Heart left ventricle (tissue), 16 donors: Measurements from ENCODE around the gene C16orf86. TPM values are rescaled to one million over a fixed set of nuclear protein-coding genes. Genes with fewer than 3 reads are reported as not detected.
"Not testable (repeated sequence)": the region's sequence is repeated elsewhere in the genome, so short reads cannot be mapped to it uniquely, and the experiment has no call there.

Experiments
- ATAC-seq, 4 donors: fragments of 200-7000 bp; cut with Tn5 transposase; one replicate each; pipeline ENCODE4 v1.9.1; 2020 to 2022; ENCODE audit warnings: moderate library complexity in 4 of 4, mild to moderate bottlenecking in 3 of 4, moderate number of reproducible peaks in 1 of 4
- DNase-seq, 5 donors: peaks; one replicate each; pipeline ENCODE4 v3.0.0-alpha.2; 2020
- H3K27ac ChIP-seq, 12 donors: fragments of 200-600 bp; sonication (generic) in 4 of 12; one replicate each; pipeline versions ENCODE4 v1.5.0 to v1.8.0; 2016 to 2022; ENCODE audit warnings: mild to moderate bottlenecking in 2 of 12
- H3K27me3 ChIP-seq, 9 donors: fragments of 200-600 bp; sonication (generic) in 2 of 9; one replicate each; pipeline versions ENCODE4 v1.5.1 to v1.8.0; 2016 to 2022; ENCODE audit warnings: mild to moderate bottlenecking in 3 of 9
- H3K36me3 ChIP-seq, 9 donors: fragments of 200-600 bp; sonication (generic) in 2 of 9; one replicate each; pipeline versions ENCODE4 v1.5.0 to v1.8.0; 2018 to 2022; ENCODE audit warnings: mild to moderate bottlenecking in 2 of 9
- H3K4me1 ChIP-seq, 12 donors: fragments of 200-600 bp; sonication (generic) in 4 of 12; one replicate each; pipeline versions ENCODE4 v1.5.0 to v1.8.0; 2016 to 2022; ENCODE audit warnings: mild to moderate bottlenecking in 3 of 12
- H3K4me3 ChIP-seq, 12 donors: fragments of 200-600 bp; sonication (generic) in 4 of 12; one replicate each; pipeline versions ENCODE4 v1.5.0 to v1.8.0; 2017 to 2022; ENCODE audit warnings: mild to moderate bottlenecking in 9 of 12, moderate library complexity in 4 of 12
- H3K9me3 ChIP-seq, 12 donors: fragments of 200-600 bp; sonication (generic) in 4 of 12; one replicate each; pipeline versions ENCODE4 v1.5.0 to v1.8.0; 2016 to 2022; ENCODE audit warnings: mild to moderate bottlenecking in 1 of 12
- POLR2A ChIP-seq, 2 donors: fragments of 450-650 bp; IDR thresholded peaks; one replicate each; pipeline ENCODE4 v1.6.1; 2017; ENCODE audit warnings: antibody characterized with exemption in 2 of 2, mild to moderate bottlenecking in 2 of 2, moderate library complexity in 2 of 2
- WGBS, 4 donors: extraction: QIAGEN DNeasy Blood & Tissue Kit in 2 of 4; methylation state at CpG; one replicate each; pipeline versions ENCODE4 v1.1.5 to v1.1.7; 2013 to 2018; 5-methylcytosine and 5-hydroxymethylcytosine counted together
- intact Hi-C, 10 donors: fragments of 100-400 bp; cut with DNase I; formaldehyde crosslinking; loops; one replicate each; pipeline versions ENCODE4 v1.11.1 to v1.14.2; 2022
- polyA plus RNA-seq, 2 donors: library from polyadenylated mRNA; stranded (reverse); fragments of 200-250 nt; gene quantifications; one replicate each; pipeline ENCODE4 v1.2.3, GENCODE V29; 2013
- total RNA-seq, 9 donors: library from RNA; depleted of rRNA in 2 of 9; stranded (reverse); fragments of >200 nt in 2 of 9; fragmentation: NEBNext Ultra II Directional in 3 of 9; extraction: Animal tissue kit (Norgen Biotek cat#: 25700) in 3 of 9; gene quantifications; one replicate each; pipeline versions ENCODE4 v1.1.0 to v1.2.4, GENCODE V29; 2016 to 2023
- TF ChIP-seq, protein P1 (sequence below), 12 donors: fragments of 200-600 bp; sonication (generic) in 4 of 12; IDR thresholded peaks; one replicate each; pipeline versions ENCODE4 v1.5.0 to v1.8.0; 2018 to 2022; ENCODE audit warnings: antibody characterized with exemption in 12 of 12, mild to moderate bottlenecking in 5 of 12
- donor health status: ischemic (EF 13 %, LVEDD 7.1; RV severe dilation, severe dysfunction).
- donor health status: healthy with polysubstance abuse.
- donor health status: DM: no; HTN: yes; CAD: no.
- donor health status: DM: no; HTN: no; CAD: no.
- donor health status: ischemic (EF 25% LVEDD 6.9; RV normal size, moderate dysfunction).
- donor health status: ischemic (EF 25% LVEDD 5.7; RV mildly dilated, moderate dysfunction).
- donor health status: healthy.
- donor health status: DM: yes; HTN: yes; CAD: no.
- donor health status: ischemic (EF 35%, LVEDD 5.7; RV mildly dilated, moderate dysfunction).
- donor health status: nonischemic (EF 11% LVEDD 7.7; RV severe dilation, severe dysfunction).
- donor health status: DM: yes; HTN: yes; CAD: no.
- donor health status: PGD.
- donor health status: ischemic (EF 29% LVEDD 5.4; RV normal size, mild dysfunction).
- donor health status: nonischemic (EF 23%, LVEDD 6.1; RV moderate dilation, normal function).

The C16orf86 gene
- total and polyA plus RNA-seq, 11 donors = 2.1 to 11.6 (median 4.3) TPM

DNA sequence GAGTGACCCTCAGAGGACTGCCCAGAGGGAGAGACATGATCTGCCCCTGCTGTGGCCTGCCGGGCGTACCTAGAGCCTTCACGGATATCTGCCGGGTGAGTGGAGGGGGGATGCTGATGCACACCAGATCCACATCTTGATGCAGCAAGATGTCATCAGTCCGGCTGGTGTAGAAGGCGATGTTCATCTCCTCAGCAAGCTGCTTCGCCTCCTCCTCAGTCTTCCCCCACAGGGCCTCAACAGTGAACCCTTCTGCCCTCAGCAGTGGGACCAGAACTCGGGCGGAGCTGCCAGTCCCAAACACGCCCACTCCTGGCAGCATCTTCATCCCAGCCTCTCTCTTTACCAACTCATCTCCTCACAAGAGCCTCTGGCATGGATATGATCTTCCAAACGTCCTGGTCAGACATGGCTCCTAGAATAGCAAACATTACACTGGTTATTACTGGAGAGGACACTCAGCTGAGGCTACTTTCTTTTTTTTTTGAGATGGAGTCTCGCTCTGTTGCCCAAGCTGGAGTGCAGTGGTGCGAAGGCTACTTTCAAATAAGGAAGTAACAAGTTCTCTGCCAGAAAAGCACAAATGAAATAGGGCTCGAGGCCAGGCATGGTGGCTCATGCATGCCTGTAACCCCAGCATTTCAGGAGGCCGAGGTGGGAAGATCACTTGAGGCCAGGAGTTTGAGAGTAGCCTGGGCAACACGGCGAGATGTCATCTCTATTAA is 18.9 kb downstream of the C16orf86 start:
- ATAC-seq (peak in 1 of 4 donors; percentile 33), DNase-seq (no peak)
- H3K9me3 ChIP-seq = no peaks in the 10 kb centered on the region
- peaks cover 0 to 15% (median 5%) of the 10 kb centered on the region in 12 donors for H3K4me1 ChIP-seq
- H3K36me3 ChIP-seq = peaks cover 0 to 29% (median 16%) of the 10 kb centered on the region in 9 donors
- intact Hi-C loops = no loop called here
- WGBS, 4 donors = 82 to 88% (median 85%) methylated on average over 17 of the region's 17 CpGs
- no peak overlapping the region for H3K4me3 ChIP-seq
- peak overlapping the region in 11 of 12 donors; percentile 41 to 82 (median 68) for H3K27ac ChIP-seq
- TF ChIP-seq, protein P1, sequence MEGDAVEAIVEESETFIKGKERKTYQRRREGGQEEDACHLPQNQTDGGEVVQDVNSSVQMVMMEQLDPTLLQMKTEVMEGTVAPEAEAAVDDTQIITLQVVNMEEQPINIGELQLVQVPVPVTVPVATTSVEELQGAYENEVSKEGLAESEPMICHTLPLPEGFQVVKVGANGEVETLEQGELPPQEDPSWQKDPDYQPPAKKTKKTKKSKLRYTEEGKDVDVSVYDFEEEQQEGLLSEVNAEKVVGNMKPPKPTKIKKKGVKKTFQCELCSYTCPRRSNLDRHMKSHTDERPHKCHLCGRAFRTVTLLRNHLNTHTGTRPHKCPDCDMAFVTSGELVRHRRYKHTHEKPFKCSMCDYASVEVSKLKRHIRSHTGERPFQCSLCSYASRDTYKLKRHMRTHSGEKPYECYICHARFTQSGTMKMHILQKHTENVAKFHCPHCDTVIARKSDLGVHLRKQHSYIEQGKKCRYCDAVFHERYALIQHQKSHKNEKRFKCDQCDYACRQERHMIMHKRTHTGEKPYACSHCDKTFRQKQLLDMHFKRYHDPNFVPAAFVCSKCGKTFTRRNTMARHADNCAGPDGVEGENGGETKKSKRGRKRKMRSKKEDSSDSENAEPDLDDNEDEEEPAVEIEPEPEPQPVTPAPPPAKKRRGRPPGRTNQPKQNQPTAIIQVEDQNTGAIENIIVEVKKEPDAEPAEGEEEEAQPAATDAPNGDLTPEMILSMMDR (IDR thresholded peaks at IDR 0.05) = no peak
- no peak for TF ChIP-seq POLR2A (IDR thresholded peaks at IDR 0.05)
- no peaks in the 10 kb centered on the region for H3K27me3 ChIP-seq

- H3K4me3 ChIP-seq, H3K27ac ChIP-seq, H3K27me3 ChIP-seq, ATAC-seq, intact Hi-C loops, H3K9me3 ChIP-seq, H3K4me1 ChIP-seq, DNase-seq: not testable (repeated sequence)
- H3K36me3 ChIP-seq = peaks cover 0 to 11% (median 0%) of the 10 kb centered on the region in 9 donors
- 94 to 96% (median 94%) methylated on average over 8 of the region's 8 CpGs for WGBS, 4 donors
These were observed 27.1 kb downstream of the C16orf86 start for GRCh38 chr16:67693517-67694285.

DNA sequence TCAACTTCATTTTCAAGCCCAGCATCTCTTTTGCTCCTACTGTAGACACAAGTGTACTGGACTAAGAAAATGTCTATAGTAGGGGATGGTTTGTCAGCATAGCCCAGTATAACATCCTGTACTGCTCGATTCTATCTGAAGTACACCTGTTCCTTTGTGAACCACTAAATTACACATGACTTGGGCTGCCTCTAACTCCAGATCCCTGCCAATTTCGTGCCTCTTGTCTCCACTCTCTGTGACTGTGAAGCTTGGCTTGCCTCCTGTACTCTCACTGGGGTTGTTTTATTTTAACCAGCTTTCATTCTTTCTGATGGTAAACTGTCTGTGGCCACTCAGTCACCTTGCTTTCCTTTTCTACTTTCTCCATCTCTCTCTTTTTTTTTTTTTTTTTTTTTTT is 28.0 kb downstream of the C16orf86 start:
- no peaks in the 10 kb centered on the region for H3K27me3 ChIP-seq
- DNase-seq = no peak
- H3K36me3 ChIP-seq = peaks cover 0 to 13% (median 0%) of the 10 kb centered on the region in 9 donors
- intact Hi-C loops = no loop called here
- H3K27ac ChIP-seq = no peak overlapping the region
- no peaks in the 10 kb centered on the region for H3K4me1 ChIP-seq
- TF ChIP-seq, protein P1 (IDR thresholded peaks at IDR 0.05) = no peak
- TF ChIP-seq POLR2A (IDR thresholded peaks at IDR 0.05) = no peak
- peak in 3 of 4 donors; percentile 49 to 82 (median 74) for ATAC-seq
- H3K9me3 ChIP-seq = peaks cover 0 to 8% (median 0%) of the 10 kb centered on the region in 12 donors
- WGBS, 4 donors = 41 to 47% (median 44%) methylated on average over 2 of the region's 2 CpGs
- no peak overlapping the region for H3K4me3 ChIP-seq

GRCh38 chr16:67697422-67698185 is 31.0 kb downstream of the C16orf86 start:
- intact Hi-C loops = no loop called here
- Histone ChIP-seq H3K9me3 (peaks cover 0 to 8% (median 0%) of the 10 kb centered on the region in 12 donors), H3K4me3 (no peak overlapping the region), H3K27ac (no peak overlapping the region), H3K27me3 (no peaks in the 10 kb centered on the region), H3K4me1 (peaks cover 0 to under 1% (median 0%) of the 10 kb centered on the region in 12 donors), H3K36me3 (peaks cover 0 to 13% (median 2%) of the 10 kb centered on the region in 9 donors)
- TF ChIP-seq, protein P1 (IDR thresholded peaks at IDR 0.05) = no peak
- TF ChIP-seq POLR2A (IDR thresholded peaks at IDR 0.05) = no peak
- no peak for ATAC-seq
- no peak for DNase-seq
- WGBS, 4 donors = 80 to 95% (median 91%) methylated on average over 4 of the region's 4 CpGs
